GM21576 (cell line): ENCODE measurements around the gene PDE8A.

ENCODE experiments used
- ATAC-seq: cut with Tn5 transposase; IDR thresholded peaks from one replicate; pipeline ENCODE4 v1.9.1; 2021; ENCODE audit warnings: mild to moderate bottlenecking, moderate library complexity; ENCODE audit not compliant: unreplicated experiment

The PDE8A gene

DNA sequence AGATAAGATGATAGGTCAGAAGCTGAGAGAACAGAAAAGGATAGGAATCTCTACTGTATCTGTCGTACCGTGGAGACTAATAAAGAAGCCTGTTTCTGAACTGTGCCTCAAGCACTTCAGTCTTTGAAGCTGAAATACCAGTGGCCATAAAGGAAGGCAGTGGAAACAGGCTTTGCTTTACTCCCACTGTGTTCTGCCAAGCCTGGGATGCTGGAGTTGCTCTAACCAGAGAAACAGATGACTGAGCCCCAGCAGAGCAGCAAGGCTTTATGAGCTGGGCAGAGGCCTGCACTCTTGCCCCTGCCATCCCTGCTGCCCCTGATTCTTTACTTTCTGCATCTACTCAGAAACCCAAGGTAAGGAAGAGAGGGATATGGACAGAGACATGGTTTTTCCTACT, 89.4 kb downstream of the PDE8A start:
- no peak for ATAC-seq

DNA sequence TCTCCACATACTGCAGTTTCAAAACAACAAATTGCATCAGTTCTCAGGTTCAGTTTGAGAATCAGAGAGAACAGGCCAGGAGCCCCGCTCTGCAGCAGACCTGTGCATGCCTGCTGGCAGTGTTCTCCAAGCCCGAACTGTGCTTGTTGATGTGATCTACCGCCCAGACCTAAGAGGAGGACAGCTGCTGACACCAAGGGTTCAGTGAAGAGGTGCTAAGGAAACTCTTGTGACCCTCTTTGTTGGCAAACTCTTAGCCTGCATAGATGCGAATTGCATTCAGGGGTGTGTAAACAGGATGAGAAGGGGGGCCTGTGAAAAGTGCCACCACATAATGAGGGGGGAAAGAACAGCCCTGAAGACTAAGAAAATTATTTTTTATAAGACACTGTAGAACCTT, 89.8 kb downstream of the PDE8A start:
- no peak for ATAC-seq

- no peak for ATAC-seq
Measured at GRCh38 chr15:85072917-85073316, 91.3 kb downstream of the PDE8A start.

- ATAC-seq = no peak
Measured at GRCh38 chr15:85073556-85074194, 92.0 kb downstream of the PDE8A start.

GRCh38 chr15:85086855-85087254, 105.2 kb downstream of the PDE8A start:
- no peak for ATAC-seq

- ATAC-seq = no peak
Measured at GRCh38 chr15:85088300-85088699, 106.6 kb downstream of the PDE8A start.

DNA sequence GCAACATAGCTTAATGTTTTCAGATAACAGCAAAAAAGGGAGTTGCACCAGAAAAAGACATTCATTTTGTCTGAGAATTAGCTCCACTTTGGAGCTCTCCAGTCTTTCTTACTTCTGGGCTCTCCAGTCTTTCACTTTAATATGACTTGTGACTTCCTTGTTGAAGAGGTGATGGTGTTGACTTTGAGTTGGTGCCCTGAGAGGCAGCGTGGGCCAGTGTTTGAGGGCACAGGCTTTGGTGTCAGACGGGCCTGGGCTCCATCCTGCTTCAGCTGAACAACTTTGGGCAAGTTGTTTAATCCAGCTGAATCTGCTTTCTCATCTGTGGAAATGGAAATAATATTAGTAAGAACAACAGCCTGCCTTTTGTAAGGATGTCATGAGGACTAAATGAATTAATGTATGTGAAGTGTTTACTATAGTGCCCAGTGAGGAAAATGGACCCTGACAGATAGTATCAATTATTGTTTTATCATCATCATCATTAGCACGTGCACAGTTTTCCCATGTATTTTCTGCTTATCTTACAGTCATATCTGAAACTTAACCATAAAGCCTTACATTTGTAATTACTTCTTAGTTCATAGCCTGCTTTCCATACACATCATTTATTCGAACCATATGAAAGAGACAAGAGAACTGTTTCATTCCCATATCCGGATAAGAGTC, 108.4 kb downstream of the PDE8A start:
- ATAC-seq = no peak

GRCh38 chr15:85091990-85092389, 110.3 kb downstream of the PDE8A start:
- ATAC-seq = no peak

DNA sequence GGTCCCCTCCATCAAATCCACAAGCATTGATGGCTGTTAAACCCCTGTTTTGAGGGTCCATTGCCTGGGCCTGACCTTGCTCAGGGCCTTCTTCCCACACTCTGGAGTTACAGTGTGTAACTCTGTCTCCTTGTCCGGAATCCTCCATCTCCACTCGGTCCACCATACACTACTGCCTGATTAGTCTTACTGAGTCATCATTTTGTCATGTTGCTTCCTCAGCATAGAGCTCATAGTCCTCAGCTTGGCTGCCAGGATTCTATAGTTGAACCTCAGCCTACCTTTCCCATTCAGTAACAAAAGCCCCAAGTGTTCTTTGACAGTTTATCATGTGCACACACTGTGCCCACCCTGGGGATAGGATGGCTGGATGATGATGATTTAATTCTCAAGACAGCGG, 113.0 kb downstream of the PDE8A start:
- no peak for ATAC-seq

DNA sequence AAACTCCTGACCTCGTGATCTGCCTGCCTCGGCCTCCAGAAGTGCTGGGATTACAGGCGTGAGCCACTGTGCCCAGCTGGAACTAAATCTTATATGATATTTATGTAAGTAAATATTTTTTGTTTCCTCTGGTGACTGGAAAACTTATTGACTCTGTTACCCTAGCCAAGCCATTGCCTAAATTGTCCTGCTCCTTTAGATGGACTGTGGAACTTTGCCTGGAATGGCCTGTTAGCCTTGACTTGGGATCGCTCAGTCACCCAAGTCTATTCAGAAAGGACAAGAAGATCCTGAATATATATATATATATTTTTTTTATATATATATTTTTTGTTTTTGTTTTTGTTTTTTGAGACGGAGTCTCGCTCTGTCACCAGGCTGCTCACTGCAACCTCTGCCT, 113.9 kb downstream of the PDE8A start:
- no peak for ATAC-seq

DNA sequence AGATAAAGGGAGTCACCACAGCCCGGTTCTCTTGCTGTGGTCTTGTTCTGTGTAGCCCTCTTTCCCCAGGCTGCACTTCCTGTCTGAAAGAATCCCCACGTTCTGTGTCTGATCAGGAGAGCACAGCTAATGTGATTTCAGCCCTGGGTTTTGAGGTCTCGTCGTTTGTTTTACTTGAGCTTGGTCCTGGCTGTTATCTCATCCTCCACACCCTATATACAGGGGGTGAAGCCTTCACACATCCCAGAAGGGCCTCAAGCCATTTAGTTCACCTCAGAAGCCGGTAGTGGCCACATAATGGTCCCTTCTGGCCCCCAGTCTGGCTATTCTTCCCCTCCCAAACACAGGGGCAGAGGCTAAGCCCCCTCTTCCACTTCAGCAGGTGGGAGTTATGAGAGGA, 115.6 kb downstream of the PDE8A start:
- no peak for ATAC-seq

DNA sequence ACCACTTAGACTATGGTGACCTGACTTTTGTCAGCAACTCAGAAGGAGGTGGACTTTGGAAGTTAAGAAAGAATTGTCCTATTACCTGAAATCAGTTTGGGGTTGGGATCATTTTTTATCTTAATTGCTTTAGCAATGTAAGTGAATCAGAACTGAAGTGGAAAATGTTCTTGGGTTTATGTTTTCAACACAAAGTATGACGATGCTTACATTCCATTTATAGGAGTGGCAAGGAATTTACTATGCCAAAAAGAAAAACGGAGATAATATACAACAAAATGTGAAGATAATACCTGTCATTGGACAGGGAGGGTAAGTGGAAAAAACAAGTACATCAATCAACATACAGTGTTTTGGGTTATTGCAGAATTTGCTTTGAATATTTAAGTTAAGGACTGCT, 116.1 kb downstream of the PDE8A start:
- no peak for ATAC-seq

DNA sequence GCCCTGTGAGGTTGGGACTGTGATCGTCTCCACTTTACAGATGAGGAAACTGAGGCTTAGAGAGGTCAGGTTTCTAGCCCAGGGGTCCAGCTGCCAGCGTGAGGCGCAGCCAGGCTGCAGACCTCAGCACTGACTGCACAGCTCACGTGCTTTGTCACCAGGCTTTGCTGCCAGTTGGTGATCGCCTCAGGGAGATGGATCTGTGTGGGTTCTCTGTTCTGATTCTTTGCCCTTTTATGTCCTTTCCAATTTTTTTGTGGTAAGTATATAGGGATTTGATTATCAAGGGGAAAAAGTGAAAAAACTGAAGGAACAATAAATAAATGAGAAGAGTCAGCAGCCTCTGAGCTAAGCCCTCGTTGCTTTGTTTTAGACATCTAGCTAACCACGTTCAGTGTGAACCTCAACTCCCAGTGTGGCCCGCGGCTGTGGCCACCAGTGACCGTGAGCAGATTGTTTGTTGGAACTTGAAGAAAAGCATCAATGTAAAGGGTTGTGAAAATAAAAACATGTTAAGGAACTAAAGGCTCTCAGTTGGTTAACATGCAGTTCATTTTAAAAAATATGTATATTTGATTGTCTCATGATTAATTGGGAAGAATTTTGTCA, 117.6 kb downstream of the PDE8A start:
- ATAC-seq = no peak

DNA sequence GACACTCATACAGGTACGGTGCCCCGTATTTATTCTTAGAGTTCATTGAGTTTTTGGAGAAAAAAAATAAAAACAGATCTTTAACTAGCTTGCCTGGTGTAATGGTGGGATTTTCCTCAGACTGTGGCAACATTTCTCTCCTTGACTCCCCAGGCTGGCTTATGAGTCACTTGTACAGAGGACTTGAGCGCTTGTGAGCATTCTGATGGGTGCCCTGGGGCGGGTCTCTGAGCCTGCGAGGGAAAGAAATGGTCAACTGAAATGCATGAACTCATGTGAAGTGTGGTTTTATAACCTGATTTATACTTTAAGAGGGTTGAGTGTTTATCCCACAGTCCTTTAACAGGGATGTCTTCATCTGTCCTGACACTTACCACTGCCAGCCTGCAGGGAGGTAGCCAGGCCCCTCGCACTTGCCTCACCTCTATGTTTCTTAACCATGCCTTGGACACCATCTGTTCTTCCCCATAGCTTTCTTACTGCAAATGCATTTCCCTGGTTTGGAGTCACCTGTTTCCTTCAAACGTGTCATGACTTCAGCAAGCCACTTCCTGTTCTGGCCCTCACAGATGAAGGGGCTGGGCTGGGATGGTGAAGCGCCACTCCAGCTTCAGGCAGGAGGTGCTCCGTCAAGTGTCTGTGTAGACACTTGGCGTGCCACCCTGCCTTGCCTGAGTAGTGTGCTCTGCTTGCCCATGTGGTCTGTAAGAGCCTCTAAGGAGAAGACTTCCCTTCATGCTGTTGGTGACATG, 118.7 kb downstream of the PDE8A start:
- no peak for ATAC-seq

GRCh38 chr15:85104584-85104983, 122.9 kb downstream of the PDE8A start:
- ATAC-seq = no peak

DNA sequence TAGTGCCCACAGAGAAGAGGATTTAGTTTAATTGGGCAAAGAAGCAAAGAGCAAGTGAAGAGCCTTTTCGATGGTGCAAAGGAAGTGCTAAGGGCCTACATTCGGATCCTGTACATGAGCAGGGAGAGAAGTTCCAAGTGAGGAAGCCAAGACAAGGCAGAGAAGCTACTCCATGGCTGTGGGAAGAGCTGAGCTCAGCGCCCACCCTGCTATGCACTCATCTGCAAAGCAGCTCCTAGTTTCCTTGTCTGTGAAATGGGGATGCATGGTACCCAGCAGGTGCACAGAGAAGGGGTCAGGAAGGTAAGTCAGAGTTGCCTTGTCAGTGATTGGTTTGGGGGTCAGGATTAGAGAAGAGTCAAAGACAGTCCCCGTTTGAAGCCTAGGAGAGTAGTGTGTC, 126.5 kb downstream of the PDE8A start:
- no peak for ATAC-seq

- ATAC-seq = no peak
Measured at GRCh38 chr15:85109333-85109732, 127.7 kb downstream of the PDE8A start.

GRCh38 chr15:85112997-85113396, 131.3 kb downstream of the PDE8A start:
- ATAC-seq = no peak

DNA sequence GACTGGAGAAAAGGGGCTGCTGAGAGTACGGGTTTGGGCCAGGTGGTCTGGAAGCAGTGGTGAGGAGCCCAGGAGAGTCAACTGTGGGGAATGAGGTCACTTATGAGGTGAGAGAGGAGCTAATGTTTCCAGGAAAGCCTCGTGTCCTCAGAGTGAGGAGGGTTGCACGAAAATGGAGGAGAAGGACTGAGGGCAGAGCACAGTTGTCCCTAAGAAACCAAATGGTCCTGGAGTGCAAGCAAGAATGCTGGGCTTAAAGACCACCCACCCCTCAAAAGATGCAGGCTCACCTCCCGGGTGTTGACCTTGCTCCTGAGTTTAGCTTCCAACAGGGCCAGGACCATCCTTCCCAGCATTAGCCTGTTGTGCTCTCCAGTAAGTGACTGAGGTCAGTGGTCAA, 133.2 kb downstream of the PDE8A start:
- no peak for ATAC-seq

DNA sequence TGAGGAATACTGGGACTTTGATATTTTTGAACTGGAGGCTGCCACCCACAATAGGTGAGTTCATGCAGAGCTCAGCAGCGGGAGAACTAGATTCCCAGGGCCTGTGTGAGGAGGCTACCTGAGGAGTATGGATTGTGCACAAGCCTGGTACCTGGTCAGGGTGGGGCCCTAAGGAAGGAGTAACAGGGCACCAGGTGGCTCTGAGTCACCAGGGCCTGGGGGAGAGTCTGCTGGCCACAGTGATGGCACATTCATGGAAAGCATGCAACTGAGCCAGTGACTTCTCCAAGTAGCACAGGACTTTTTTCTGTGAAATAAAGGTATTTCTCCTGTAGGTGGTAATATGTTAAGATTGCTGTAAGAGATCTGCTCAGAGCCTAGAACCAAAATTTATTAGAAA, 134.4 kb downstream of the PDE8A start:
- no peak for ATAC-seq

DNA sequence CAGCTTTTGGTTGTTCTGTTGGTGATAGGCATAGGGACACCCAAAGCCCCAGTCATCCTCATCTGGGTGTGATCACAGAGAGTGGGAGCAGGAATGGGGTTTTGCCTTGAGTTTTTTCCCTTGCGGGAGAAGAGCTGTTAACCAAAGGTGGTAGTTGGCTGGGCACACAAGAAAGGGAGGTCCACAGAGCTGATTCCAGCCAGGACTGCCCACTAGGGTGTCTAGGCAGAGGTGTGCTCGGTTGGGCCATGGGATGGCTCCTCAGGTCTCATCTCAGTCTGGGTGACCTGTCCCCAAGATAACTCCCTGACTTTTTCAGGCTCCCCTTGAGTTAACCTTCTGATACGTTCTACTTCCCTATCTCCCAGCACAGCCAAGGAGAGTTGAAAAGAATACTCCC, 134.8 kb downstream of the PDE8A start:
- ATAC-seq = no peak
